ENCODE data around the gene SDHB.

The SDHB gene

DNA sequence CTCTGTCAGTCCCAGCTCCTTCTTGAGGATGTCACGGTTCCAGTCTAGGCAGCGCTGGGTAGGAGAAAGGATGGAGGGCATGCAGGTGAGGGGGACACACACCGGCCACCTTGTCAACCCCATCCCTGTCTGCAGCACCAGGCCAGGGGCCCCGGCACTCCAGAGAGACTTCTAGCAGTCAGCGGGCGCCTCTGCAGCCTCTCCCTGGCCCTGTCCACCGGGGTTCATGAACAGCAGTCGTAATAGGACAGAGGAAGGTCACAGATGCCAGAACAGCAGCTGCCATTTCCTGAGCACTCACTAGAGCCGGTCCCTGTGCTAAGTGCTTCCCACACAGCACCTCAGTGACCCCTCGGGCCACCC, 16.3 kb upstream of the SDHB start:
- Histone ChIP-seq H4K20me1 (ENCODE audit: insufficient read depth, low read length) (no peaks in the 10 kb centered on the region), H3K4me1 (ENCODE audit: insufficient read depth, low read length, severe bottlenecking) (no peaks in the 10 kb centered on the region), H3K9me2 (ENCODE audit: low read depth, low read length) (no peaks in the 10 kb centered on the region), H3K27me3 (ENCODE audit: insufficient read depth, low read length) (no peaks in the 10 kb centered on the region), H3K4me2 (ENCODE audit: low read length) (no peak overlapping the region), H3K4me3 (ENCODE audit: low read depth, low read length, poor library complexity, severe bottlenecking) (no peak overlapping the region), H3K9me3 (ENCODE audit: low read length) (peaks cover 5% of the 10 kb centered on the region; the same call in 1 of the 2 replicates), H3F3A (ENCODE audit: insufficient read depth, low read length) (no peaks in the 10 kb centered on the region), H3K9ac (ENCODE audit: low read length) (no peak overlapping the region), H3K79me2 (ENCODE audit: insufficient read depth, low read length) (no peaks in the 10 kb centered on the region), H3K36me3 (ENCODE audit: insufficient read depth, low read length) (no peaks in the 10 kb centered on the region; the same call in 1 of the 2 replicates), H3K27ac (ENCODE audit: low read depth, low read length, poor library complexity, severe bottlenecking) (no peak overlapping the region), H2AFZ (ENCODE audit: low read length) (no peak overlapping the region)
- TF ChIP-seq, protein P1, sequence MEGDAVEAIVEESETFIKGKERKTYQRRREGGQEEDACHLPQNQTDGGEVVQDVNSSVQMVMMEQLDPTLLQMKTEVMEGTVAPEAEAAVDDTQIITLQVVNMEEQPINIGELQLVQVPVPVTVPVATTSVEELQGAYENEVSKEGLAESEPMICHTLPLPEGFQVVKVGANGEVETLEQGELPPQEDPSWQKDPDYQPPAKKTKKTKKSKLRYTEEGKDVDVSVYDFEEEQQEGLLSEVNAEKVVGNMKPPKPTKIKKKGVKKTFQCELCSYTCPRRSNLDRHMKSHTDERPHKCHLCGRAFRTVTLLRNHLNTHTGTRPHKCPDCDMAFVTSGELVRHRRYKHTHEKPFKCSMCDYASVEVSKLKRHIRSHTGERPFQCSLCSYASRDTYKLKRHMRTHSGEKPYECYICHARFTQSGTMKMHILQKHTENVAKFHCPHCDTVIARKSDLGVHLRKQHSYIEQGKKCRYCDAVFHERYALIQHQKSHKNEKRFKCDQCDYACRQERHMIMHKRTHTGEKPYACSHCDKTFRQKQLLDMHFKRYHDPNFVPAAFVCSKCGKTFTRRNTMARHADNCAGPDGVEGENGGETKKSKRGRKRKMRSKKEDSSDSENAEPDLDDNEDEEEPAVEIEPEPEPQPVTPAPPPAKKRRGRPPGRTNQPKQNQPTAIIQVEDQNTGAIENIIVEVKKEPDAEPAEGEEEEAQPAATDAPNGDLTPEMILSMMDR (IDR thresholded peaks at IDR 0.05; ENCODE audit: low read length): no peak

DNA sequence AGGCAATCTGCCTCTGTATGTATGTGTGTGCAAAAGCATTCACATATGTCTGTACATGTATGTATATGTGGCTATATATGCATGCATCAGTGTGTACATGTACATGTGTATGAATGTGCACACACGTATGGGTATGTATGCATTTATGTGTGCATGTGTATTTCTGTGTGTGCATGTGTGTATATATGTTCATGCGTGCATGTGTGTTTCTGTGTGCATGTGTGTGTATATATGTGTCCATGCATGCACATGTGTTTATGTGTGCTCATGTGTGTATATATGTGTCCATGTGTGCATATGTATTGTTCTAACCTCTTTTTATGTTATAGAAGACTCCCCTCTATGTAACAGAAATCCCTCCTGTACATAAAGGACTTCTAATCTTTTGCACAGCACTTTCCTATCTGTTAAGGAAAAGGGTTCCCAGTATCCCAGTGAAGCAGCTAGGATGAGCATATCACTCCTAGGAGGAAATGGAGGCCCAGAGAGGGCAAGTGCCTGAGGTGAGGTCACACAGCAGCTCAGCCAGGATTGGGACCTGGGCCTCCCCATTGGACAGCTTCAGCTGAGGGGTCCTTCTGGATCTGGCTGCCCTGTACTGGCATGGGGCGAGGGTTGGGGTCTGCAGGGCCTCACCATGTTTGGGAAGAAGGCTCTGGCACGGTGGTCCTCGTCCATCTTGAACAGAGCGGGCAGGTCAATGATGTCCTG, 15.8 kb upstream of the SDHB start:
- no peaks in the 10 kb centered on the region for H3K9me2 ChIP-seq (ENCODE audit: low read depth, low read length)
- H3F3A ChIP-seq (ENCODE audit: insufficient read depth, low read length): no peaks in the 10 kb centered on the region
- H3K4me1 ChIP-seq (ENCODE audit: insufficient read depth, low read length, severe bottlenecking): no peaks in the 10 kb centered on the region
- no peak for TF ChIP-seq EZH2 (IDR thresholded peaks at IDR 0.05; ENCODE audit: borderline replicate concordance, low read length)
- TF ChIP-seq, protein P1 (IDR thresholded peaks at IDR 0.05; ENCODE audit: low read length): no peak
- H3K9me3 ChIP-seq (ENCODE audit: low read length): 0 out of 2 replicates have a peak, but pooled peaks cover 3% of the 10 kb centered on the region
- H3K9ac ChIP-seq (ENCODE audit: low read length): no peak overlapping the region
- no peaks in the 10 kb centered on the region for H4K20me1 ChIP-seq (ENCODE audit: insufficient read depth, low read length)
- H2AFZ ChIP-seq (ENCODE audit: low read length): no peak overlapping the region
- no peaks in the 10 kb centered on the region for H3K27me3 ChIP-seq (ENCODE audit: insufficient read depth, low read length)
- no peak overlapping the region for H3K4me3 ChIP-seq (ENCODE audit: low read depth, low read length, poor library complexity, severe bottlenecking)
- H3K79me2 ChIP-seq (ENCODE audit: insufficient read depth, low read length): no peaks in the 10 kb centered on the region
- no peak overlapping the region for H3K27ac ChIP-seq (ENCODE audit: low read depth, low read length, poor library complexity, severe bottlenecking)
- no peak overlapping the region for H3K4me2 ChIP-seq (ENCODE audit: low read length)
- no peaks in the 10 kb centered on the region; the same call in 1 of the 2 replicates for H3K36me3 ChIP-seq (ENCODE audit: insufficient read depth, low read length)

DNA sequence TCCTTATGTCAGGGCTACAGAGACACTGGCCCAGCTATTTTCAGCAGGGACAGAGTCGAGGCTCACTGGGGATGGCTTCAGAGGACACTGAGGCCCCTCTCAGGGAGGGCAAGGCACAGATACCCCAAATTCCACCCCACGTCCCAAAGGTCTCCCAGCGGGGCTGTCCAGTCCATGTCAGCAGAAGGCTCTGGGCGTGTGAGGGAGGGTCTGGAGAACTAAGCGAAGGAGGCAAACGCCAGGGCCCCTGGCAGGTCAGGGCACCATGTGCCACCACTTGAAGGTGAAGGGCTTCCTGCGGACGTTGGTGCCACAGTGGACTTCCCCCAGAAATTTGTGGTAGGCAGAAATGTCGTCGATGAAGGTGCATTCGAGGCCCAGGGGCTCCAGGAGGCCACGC, 15.0 kb upstream of the SDHB start:
- 0 out of 2 replicates have a peak, but pooled peaks cover 3% of the 10 kb centered on the region for H3K9me3 ChIP-seq (ENCODE audit: low read length)
- no peak overlapping the region for H3K9ac ChIP-seq (ENCODE audit: low read length)
- no peaks in the 10 kb centered on the region for H3K4me1 ChIP-seq (ENCODE audit: insufficient read depth, low read length, severe bottlenecking)
- H3K4me2 ChIP-seq (ENCODE audit: low read length): no peak overlapping the region
- H3K4me3 ChIP-seq (ENCODE audit: low read depth, low read length, poor library complexity, severe bottlenecking): no peak overlapping the region
- TF ChIP-seq, protein P1 (IDR thresholded peaks at IDR 0.05; ENCODE audit: low read length): no peak
- no peak for TF ChIP-seq EZH2 (IDR thresholded peaks at IDR 0.05; ENCODE audit: borderline replicate concordance, low read length)
- H3K36me3 ChIP-seq (ENCODE audit: insufficient read depth, low read length): no peaks in the 10 kb centered on the region; the same call in 1 of the 2 replicates
- H3K79me2 ChIP-seq (ENCODE audit: insufficient read depth, low read length): no peaks in the 10 kb centered on the region
- H3K27ac ChIP-seq (ENCODE audit: low read depth, low read length, poor library complexity, severe bottlenecking): no peak overlapping the region
- H4K20me1 ChIP-seq (ENCODE audit: insufficient read depth, low read length): no peaks in the 10 kb centered on the region
- no peak overlapping the region for H2AFZ ChIP-seq (ENCODE audit: low read length)
- no peaks in the 10 kb centered on the region for H3K27me3 ChIP-seq (ENCODE audit: insufficient read depth, low read length)
- no peaks in the 10 kb centered on the region for H3F3A ChIP-seq (ENCODE audit: insufficient read depth, low read length)
- no peaks in the 10 kb centered on the region for H3K9me2 ChIP-seq (ENCODE audit: low read depth, low read length)
